ENCODE measurements around the gene RNU6-8.

RNU6-8 gene

GRCh38 chr14:32202998-32203882 is at the start of gene RNU6-8:
Gene RNU6-8, minus strand, starts transcription at chr14:32203269.
- DNase-seq = peak; percentile 89 to 90

- peak; percentile 56 to 77 for DNase-seq
Observed at GRCh38 chr14:32252030-32252670, 49.1 kb upstream of the RNU6-8 start.

- no peak for DNase-seq
Observed at GRCh38 chr14:32251530-32251929, 48.5 kb upstream of the RNU6-8 start.

- DNase-seq = no peak
Observed at GRCh38 chr14:32250681-32251080, 47.6 kb upstream of the RNU6-8 start.

- no peak for DNase-seq
Observed at GRCh38 chr14:32249780-32250179, 46.7 kb upstream of the RNU6-8 start.

- DNase-seq = no peak
Observed at GRCh38 chr14:32249371-32249770, 46.3 kb upstream of the RNU6-8 start.

- no peak for DNase-seq
Observed at GRCh38 chr14:32246751-32247150, 43.7 kb upstream of the RNU6-8 start.

GRCh38 chr14:32244404-32244803 is 41.3 kb upstream of the RNU6-8 start:
- no peak for DNase-seq

GRCh38 chr14:32233260-32233659 is 30.2 kb upstream of the RNU6-8 start:
- DNase-seq = no peak

- no peak for DNase-seq
Observed at GRCh38 chr14:32232481-32232880, 29.4 kb upstream of the RNU6-8 start.

- no peak for DNase-seq
Observed at GRCh38 chr14:32230695-32231280, 27.7 kb upstream of the RNU6-8 start.

GRCh38 chr14:32230181-32230580 is 27.1 kb upstream of the RNU6-8 start:
- DNase-seq = no peak

GRCh38 chr14:32226056-32226455 is 23.0 kb upstream of the RNU6-8 start:
- DNase-seq = no peak

GRCh38 chr14:32225378-32225920 is 22.4 kb upstream of the RNU6-8 start:
- no peak for DNase-seq

GRCh38 chr14:32224737-32225377 is 21.8 kb upstream of the RNU6-8 start:
- no peak for DNase-seq

GRCh38 chr14:32217301-32217700 is 14.2 kb upstream of the RNU6-8 start:
- no peak for DNase-seq

GRCh38 chr14:32212833-32213232 is 9.8 kb upstream of the RNU6-8 start:
- DNase-seq = no peak

- DNase-seq = no peak
Observed at GRCh38 chr14:32211068-32211404, 8.0 kb upstream of the RNU6-8 start.

GRCh38 chr14:32209471-32209870 is 6.4 kb upstream of the RNU6-8 start:
- no peak for DNase-seq

- DNase-seq = no peak
Observed at GRCh38 chr14:32208490-32208889, 5.4 kb upstream of the RNU6-8 start.

- no peak for DNase-seq
Observed at GRCh38 chr14:32206552-32206951, 3.5 kb upstream of the RNU6-8 start.

- DNase-seq = peak in 1 of 2 donors; percentile 18
Observed at GRCh38 chr14:32205984-32206383, 2.9 kb upstream of the RNU6-8 start.

GRCh38 chr14:32205554-32205953 is 2.5 kb upstream of the RNU6-8 start:
- DNase-seq = no peak
